ENCODE results near the gene SERAC1. TPM values are rescaled to one million over a fixed set of nuclear protein-coding genes. Genes with fewer than 3 reads are reported as not detected.

The SERAC1 gene
- total and polyA plus RNA-seq, 2 of the 4 experiments (the other 2 are of a cell fraction) = 7.7 to 15.6 TPM

- TF ChIP-seq ELK1 (IDR thresholded peaks at IDR 0.05; ENCODE audit: borderline replicate concordance, low read depth, low read length) = no peak
- TF ChIP-seq MAFK (IDR thresholded peaks at IDR 0.05; ENCODE audit: low read depth, low read length) = no peak
- CTCF ChIA-PET = no interaction called here
- Histone ChIP-seq H2AK5ac (ENCODE audit: low read depth, low read length) (no peak overlapping the region), H3K4me2 (ENCODE audit: low read depth, low read length) (no peak overlapping the region), H3K23ac (ENCODE audit: low read depth, low read length) (no peak overlapping the region), H3K36me3 (ENCODE audit: control insufficient read depth, insufficient read depth, low read length) (peaks cover 40% of the 10 kb centered on the region), H3K4me3 (ENCODE audit: insufficient read depth, low read depth, low read length) (no peak overlapping the region), H2AK9ac (replicated peaks; ENCODE audit: low read depth, low read length, poor library complexity) (no peak overlapping the region), H2AFZ (replicated peaks; ENCODE audit: low read length, poor library complexity) (no peak overlapping the region), H3K9ac (ENCODE audit: low read depth, low read length) (no peak overlapping the region), H4K91ac (ENCODE audit: insufficient read depth, low read depth, low read length) (no peak overlapping the region), H2BK20ac (ENCODE audit: low read depth, low read length) (no peak overlapping the region), H4K8ac (ENCODE audit: low read depth in 2 of 2, low read length in 2 of 2) (no peak overlapping the region), H3K9me3 (ENCODE audit: control insufficient read depth, insufficient read depth, low read length) (no peaks in the 10 kb centered on the region), H3K9me1 (ENCODE audit: insufficient read depth, low read length) (no peaks in the 10 kb centered on the region), H2BK5ac (ENCODE audit: low read depth, low read length, poor library complexity, severe bottlenecking) (no peak overlapping the region), H4K20me1 (ENCODE audit: insufficient read depth, low read length) (no peaks in the 10 kb centered on the region), H2BK15ac (ENCODE audit: low read depth, low read length) (no peak overlapping the region), H3K14ac (replicated peaks; ENCODE audit: low read depth, low read length) (no peak overlapping the region), H3K27ac (ENCODE audit: insufficient read depth, low read length) (no peak overlapping the region), H3K27me3 (ENCODE audit: control insufficient read depth, insufficient read depth, low read length) (no peaks in the 10 kb centered on the region), H3K56ac (ENCODE audit: extremely low read depth, insufficient read depth, low read length) (no peak overlapping the region), H3K4me1 (ENCODE audit: control insufficient read depth, insufficient read depth, low read length) (no peaks in the 10 kb centered on the region), H3K79me1 (ENCODE audit: low read depth in 1 of 2, low read length in 2 of 2) (peaks cover 8 to 14% of the 10 kb centered on the region in 2 experiments), H4K5ac (ENCODE audit: low read depth, low read length) (no peak overlapping the region), H3K4ac (ENCODE audit: low read depth, low read length) (no peak overlapping the region), H3K18ac (ENCODE audit: low read depth, low read length) (no peak overlapping the region), H2BK120ac (ENCODE audit: low read depth, low read length) (no peak overlapping the region)
- dilution Hi-C loops (cut with HindIII; ENCODE audit: low sequenced_read_pairs, unreplicated experiment) = no loop called here
- ATAC-seq (ENCODE audit: low read depth) = no peak
- in situ Hi-C loops (cut with MboI; ENCODE audit: low sequenced_read_pairs) = no loop called here
- POLR2A ChIA-PET (ENCODE audit: unreplicated experiment) = no interaction called here
- DNase-seq = no peak
- no TSS peak for BruUV-seq (replicated peaks)
- WGBS, 2 experiments (ENCODE audit: extremely low coverage in 2 of 2, insufficient read length in 1 of 2) = no CpG with 5 or more reads among the region's 6 CpGs
- intact Hi-C loops (cut with micrococcal nuclease) = no loop called here
These were observed 73.0 kb downstream of the SERAC1 start for GRCh38 chr6:158095031-158095430.

Data from IMR-90 (cell line).